BLaER1 (cell line): Measurements from ENCODE around the gene GLT1D1.

Experiments used
- H3K27ac ChIP-seq: shearing (Covaris generic); formaldehyde crosslinking; 2 replicates; pipeline ENCODE4 v1.8.1; 2022
- H3K27me3 ChIP-seq: shearing (Covaris generic); formaldehyde crosslinking; 2 replicates; pipeline ENCODE4 v1.8.1; 2022
- H3K36me3 ChIP-seq: shearing (Covaris generic); formaldehyde crosslinking; 2 replicates; pipeline ENCODE4 v1.8.1; 2022
- H3K4me1 ChIP-seq: shearing (Covaris generic); formaldehyde crosslinking; 2 replicates; pipeline ENCODE4 v1.8.1; 2022
- H3K4me2 ChIP-seq: shearing (Covaris generic); formaldehyde crosslinking; 2 replicates; pipeline ENCODE4 v1.8.1; 2022
- H3K4me3 ChIP-seq: shearing (Covaris generic); formaldehyde crosslinking; 2 replicates; pipeline ENCODE4 v1.8.1; 2022
- H3K9ac ChIP-seq: shearing (Covaris generic); formaldehyde crosslinking; 2 replicates; pipeline ENCODE4 v1.8.1; 2022
- H3K9me3 ChIP-seq: shearing (Covaris generic); formaldehyde crosslinking; 2 replicates; pipeline ENCODE4 v1.8.1; 2022
- H4K20me1 ChIP-seq: shearing (Covaris generic); formaldehyde crosslinking; 2 replicates; pipeline ENCODE4 v1.8.1; 2022
- Cebpa-rat ChIP-seq: shearing (Covaris generic); IDR thresholded peaks from 2 replicates; pipeline ENCODE4 v1.8.1; 2022

GLT1D1 gene

GRCh38 chr12:128942960-128943477 lies 89.7 kb downstream of the GLT1D1 start:
- peaks cover 50% of the 10 kb centered on the region for H3K36me3 ChIP-seq
- no peak overlapping the region for H3K9ac ChIP-seq
- no peaks in the 10 kb centered on the region for H3K9me3 ChIP-seq
- no peak overlapping the region for H3K27ac ChIP-seq
- H3K4me3 ChIP-seq: no peak overlapping the region
- H3K27me3 ChIP-seq: no peaks in the 10 kb centered on the region
- H3K4me1 ChIP-seq: peaks cover 14% of the 10 kb centered on the region
- TF ChIP-seq Cebpa-rat: no peak
- no peaks in the 10 kb centered on the region for H4K20me1 ChIP-seq
- no peak overlapping the region for H3K4me2 ChIP-seq

DNA sequence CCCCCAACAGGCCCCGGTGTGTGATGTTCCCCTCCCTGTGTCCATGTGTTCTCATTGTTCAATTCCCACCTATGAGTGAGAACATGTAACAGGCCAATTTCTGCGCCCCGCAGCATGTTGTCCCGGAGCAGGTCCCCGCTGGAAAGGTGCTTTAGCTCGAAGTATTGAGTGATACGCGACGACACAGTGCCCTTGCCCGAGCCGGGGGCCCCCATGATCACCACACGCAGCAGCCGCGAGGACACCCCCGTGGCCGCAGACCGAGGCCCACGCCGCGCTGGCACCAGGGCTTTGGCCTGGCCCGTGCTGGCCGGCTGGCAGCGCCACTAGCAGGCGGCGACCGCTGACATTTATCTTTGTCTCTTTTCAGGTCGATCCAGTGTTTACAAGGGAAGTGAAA lies 91.7 kb downstream of the GLT1D1 start:
- no peak for TF ChIP-seq Cebpa-rat
- H4K20me1 ChIP-seq: no peaks in the 10 kb centered on the region
- H3K9ac ChIP-seq: no peak overlapping the region
- no peak overlapping the region for H3K4me3 ChIP-seq
- no peak overlapping the region for H3K4me2 ChIP-seq
- H3K9me3 ChIP-seq: no peaks in the 10 kb centered on the region
- H3K27ac ChIP-seq: no peak overlapping the region
- peaks cover 32% of the 10 kb centered on the region for H3K4me1 ChIP-seq
- H3K36me3 ChIP-seq: peaks cover 55% of the 10 kb centered on the region
- H3K27me3 ChIP-seq: no peaks in the 10 kb centered on the region

DNA sequence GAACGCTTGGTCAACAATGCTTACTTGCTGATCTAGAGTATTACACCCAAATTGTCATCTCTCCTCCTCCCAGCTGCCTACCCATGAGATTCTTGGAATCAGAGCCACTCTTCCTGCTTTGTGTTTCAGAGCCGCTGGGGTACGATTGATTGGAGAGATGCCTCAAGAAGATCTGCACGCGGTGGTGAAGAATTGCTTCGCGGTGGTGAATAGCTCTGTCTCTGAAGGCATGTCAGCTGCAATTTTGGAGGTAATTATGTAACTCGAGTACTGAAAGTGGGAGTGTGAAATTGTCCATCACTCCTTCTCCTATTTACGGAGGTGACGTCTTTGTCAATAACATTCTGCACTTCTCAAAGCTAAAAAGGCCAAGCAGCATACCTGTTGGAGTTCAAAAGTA lies 93.9 kb downstream of the GLT1D1 start:
- Histone ChIP-seq H3K27me3 (no peaks in the 10 kb centered on the region), H3K9ac (peak overlapping the region; percentile 15; the same call in 1 of the 2 replicates), H3K27ac (peak overlapping the region; percentile 22), H3K9me3 (no peaks in the 10 kb centered on the region), H3K4me3 (no peak overlapping the region), H4K20me1 (no peaks in the 10 kb centered on the region), H3K4me1 (peaks cover 34% of the 10 kb centered on the region), H3K36me3 (peaks cover 65% of the 10 kb centered on the region), H3K4me2 (peak overlapping the region; percentile 61)
- no peak for TF ChIP-seq Cebpa-rat

GRCh38 chr12:128949086-128949485 lies 95.8 kb downstream of the GLT1D1 start:
- TF ChIP-seq Cebpa-rat: no peak
- Histone ChIP-seq H3K27me3 (no peaks in the 10 kb centered on the region), H3K4me2 (peak overlapping the region; percentile 61; the same call in 1 of the 2 replicates), H3K4me3 (no peak overlapping the region), H3K4me1 (peaks cover 34% of the 10 kb centered on the region), H3K36me3 (peaks cover 74% of the 10 kb centered on the region), H3K9ac (no peak overlapping the region), H4K20me1 (no peaks in the 10 kb centered on the region), H3K9me3 (no peaks in the 10 kb centered on the region), H3K27ac (no peak overlapping the region)

GRCh38 chr12:128951448-128951847 lies 98.2 kb downstream of the GLT1D1 start:
- peaks cover 71% of the 10 kb centered on the region for H3K36me3 ChIP-seq
- TF ChIP-seq Cebpa-rat: no peak
- no peaks in the 10 kb centered on the region for H4K20me1 ChIP-seq
- H3K27me3 ChIP-seq: no peaks in the 10 kb centered on the region
- no peak overlapping the region for H3K4me2 ChIP-seq
- H3K9me3 ChIP-seq: no peaks in the 10 kb centered on the region
- no peak overlapping the region for H3K9ac ChIP-seq
- no peak overlapping the region for H3K27ac ChIP-seq
- H3K4me1 ChIP-seq: peaks cover 36% of the 10 kb centered on the region
- no peak overlapping the region for H3K4me3 ChIP-seq

DNA sequence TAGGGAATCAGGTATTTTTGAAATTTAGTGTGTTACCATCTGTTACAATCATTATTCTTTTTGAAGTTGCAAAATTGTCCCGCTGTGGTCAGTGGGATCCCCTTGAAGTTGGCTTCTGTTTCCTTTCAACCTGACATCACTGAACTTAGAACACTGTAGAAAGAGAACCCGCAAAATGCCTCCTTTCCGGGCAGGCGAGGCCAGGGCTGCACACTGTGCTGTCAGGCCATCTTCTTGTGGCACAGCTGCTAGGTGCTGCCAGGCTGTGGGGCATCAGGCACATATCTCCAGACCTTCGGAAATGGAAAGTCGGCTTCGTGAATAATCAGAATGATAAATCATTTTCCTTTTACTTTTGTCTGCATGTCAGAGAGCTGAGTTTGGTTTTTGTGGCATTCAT lies 103.5 kb downstream of the GLT1D1 start:
- H4K20me1 ChIP-seq: no peaks in the 10 kb centered on the region
- peaks cover 70% of the 10 kb centered on the region for H3K36me3 ChIP-seq
- no peaks in the 10 kb centered on the region for H3K9me3 ChIP-seq
- H3K4me1 ChIP-seq: peaks cover 7% of the 10 kb centered on the region; the same call in 1 of the 2 replicates
- no peak overlapping the region for H3K27ac ChIP-seq
- H3K27me3 ChIP-seq: no peaks in the 10 kb centered on the region
- 0 out of 2 replicates have a peak overlapping the region, but pooled peaks have one; percentile 5 for H3K4me2 ChIP-seq
- no peak for TF ChIP-seq Cebpa-rat
- H3K4me3 ChIP-seq: no peak overlapping the region
- 0 out of 2 replicates have a peak overlapping the region, but pooled peaks have one; percentile 23 for H3K9ac ChIP-seq

DNA sequence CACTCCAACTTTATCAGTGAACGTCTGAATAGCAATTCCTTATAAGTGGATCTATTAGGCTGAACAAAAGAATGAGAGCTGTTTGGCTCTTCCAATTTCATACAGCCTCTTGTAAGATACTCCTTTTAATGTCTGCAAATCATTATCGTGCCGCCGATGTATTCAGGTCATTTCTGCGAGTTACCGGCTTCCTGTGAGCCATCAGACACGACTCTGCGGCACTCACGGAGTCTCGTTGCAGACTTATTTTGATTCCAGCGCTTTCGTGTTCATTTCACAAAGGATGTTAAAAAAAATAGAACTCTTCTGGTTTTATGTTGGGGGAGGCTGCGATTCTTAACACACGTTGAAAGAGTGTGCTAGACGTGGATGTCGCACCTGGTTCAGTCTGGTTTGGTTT lies 106.6 kb downstream of the GLT1D1 start:
- no peaks in the 10 kb centered on the region for H4K20me1 ChIP-seq
- H3K27ac ChIP-seq: no peak overlapping the region
- peaks cover 7% of the 10 kb centered on the region; the same call in 1 of the 2 replicates for H3K4me1 ChIP-seq
- peaks cover 80% of the 10 kb centered on the region for H3K36me3 ChIP-seq
- no peak overlapping the region for H3K4me3 ChIP-seq
- H3K4me2 ChIP-seq: no peak overlapping the region
- no peaks in the 10 kb centered on the region for H3K27me3 ChIP-seq
- H3K9ac ChIP-seq: no peak overlapping the region
- H3K9me3 ChIP-seq: peaks cover 13% of the 10 kb centered on the region
- TF ChIP-seq Cebpa-rat: no peak

DNA sequence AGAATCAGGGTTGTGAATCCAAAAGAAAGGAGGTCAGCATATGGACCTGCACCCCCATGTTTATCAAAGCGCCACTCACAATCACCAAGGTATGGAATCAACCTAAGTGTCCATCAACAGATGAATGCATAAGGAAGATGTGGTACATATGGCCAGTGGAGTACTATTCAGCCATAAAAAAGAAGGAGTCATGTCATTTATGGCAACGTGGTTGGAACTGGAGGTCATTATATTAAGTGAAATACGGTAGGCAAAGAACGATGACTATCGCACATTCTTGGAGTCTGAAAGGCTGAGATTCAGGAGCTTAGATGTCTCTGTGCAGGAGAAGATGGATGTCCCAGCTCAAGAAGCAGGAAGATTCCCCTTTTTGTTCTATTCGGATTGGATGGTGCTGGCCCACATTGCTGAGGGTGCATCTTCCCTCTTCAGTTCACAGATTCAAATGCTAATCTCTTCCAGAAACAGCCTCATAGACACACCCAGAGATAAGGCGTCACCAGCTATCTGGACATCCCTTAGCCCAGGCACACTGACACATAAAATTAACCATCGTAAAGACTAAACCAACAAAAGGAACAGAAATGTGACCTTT lies 108.1 kb downstream of the GLT1D1 start:
- H3K4me1 ChIP-seq: peaks cover 12% of the 10 kb centered on the region
- no peak overlapping the region for H3K4me3 ChIP-seq
- H3K27ac ChIP-seq: no peak overlapping the region
- H4K20me1 ChIP-seq: no peaks in the 10 kb centered on the region
- peaks cover 81% of the 10 kb centered on the region for H3K36me3 ChIP-seq
- H3K27me3 ChIP-seq: no peaks in the 10 kb centered on the region
- H3K9ac ChIP-seq: no peak overlapping the region
- no peak for TF ChIP-seq Cebpa-rat
- H3K9me3 ChIP-seq: peaks cover 18% of the 10 kb centered on the region
- H3K4me2 ChIP-seq: no peak overlapping the region

GRCh38 chr12:128961957-128962356 lies 108.7 kb downstream of the GLT1D1 start:
- H3K4me2 ChIP-seq: no peak overlapping the region
- peaks cover 18% of the 10 kb centered on the region for H3K9me3 ChIP-seq
- H4K20me1 ChIP-seq: no peaks in the 10 kb centered on the region
- peaks cover 10% of the 10 kb centered on the region for H3K4me1 ChIP-seq
- no peak for TF ChIP-seq Cebpa-rat
- H3K4me3 ChIP-seq: no peak overlapping the region
- peaks cover 77% of the 10 kb centered on the region for H3K36me3 ChIP-seq
- no peak overlapping the region for H3K9ac ChIP-seq
- H3K27ac ChIP-seq: no peak overlapping the region
- no peaks in the 10 kb centered on the region for H3K27me3 ChIP-seq

DNA sequence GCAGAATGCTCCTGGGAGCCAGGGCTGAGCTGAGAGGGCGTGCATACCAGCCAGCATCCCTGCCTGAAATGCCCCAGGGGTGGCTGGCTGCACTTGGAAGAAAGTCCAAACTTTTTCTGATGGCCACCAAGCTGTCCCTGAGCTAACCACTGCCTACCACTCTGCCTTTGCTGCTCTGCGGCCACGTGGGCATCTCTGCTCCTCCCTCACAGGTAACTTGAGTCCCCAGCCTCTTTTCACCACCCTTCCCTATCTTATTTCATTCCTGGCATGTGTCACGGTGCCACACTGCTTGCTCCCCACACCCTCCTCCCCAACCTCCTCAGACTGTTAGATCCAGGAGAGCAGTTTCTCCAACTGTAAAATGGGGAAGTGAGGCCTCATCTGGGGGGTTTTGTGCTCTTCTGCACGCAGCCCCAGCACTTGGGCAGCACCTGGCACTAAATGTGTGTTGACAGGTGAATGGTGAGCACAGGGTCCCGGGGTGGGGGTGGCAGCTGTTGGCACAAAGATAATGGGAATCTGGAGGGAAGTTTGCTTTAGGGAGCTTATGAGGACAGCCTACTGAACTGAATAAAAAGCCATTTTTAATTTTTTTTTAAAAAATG lies 113.0 kb downstream of the GLT1D1 start:
- H3K4me2 ChIP-seq: peak overlapping the region; percentile 53
- H3K27ac ChIP-seq: no peak overlapping the region
- no peak for TF ChIP-seq Cebpa-rat

More for the DNA sequence above, 113.0 kb downstream of the GLT1D1 start:
- Histone ChIP-seq H3K27me3 (no peaks in the 10 kb centered on the region), H3K9ac (no peak overlapping the region), H3K4me1 (peaks cover 52% of the 10 kb centered on the region), H3K4me3 (no peak overlapping the region), H4K20me1 (peaks cover 19% of the 10 kb centered on the region), H3K36me3 (peaks cover 46% of the 10 kb centered on the region), H3K9me3 (peaks cover 18% of the 10 kb centered on the region)
